ENCODE measurements around the gene CLIP4.
A peak's percentile ranks its signal among the peaks of the same experiment; 100 is the strongest.
"Not testable (repeated sequence)": the region's sequence is repeated elsewhere in the genome, so short reads cannot be mapped to it uniquely, and the experiment has no call there.

CLIP4 gene

GRCh38 chr2:29106256-29106655, 9.0 kb upstream of the CLIP4 start:
- H3K27me3 ChIP-seq (ENCODE audit: insufficient read depth, low read length), result no peaks in the 10 kb centered on the region
- H3K27ac ChIP-seq (ENCODE audit: low read length), result no peak overlapping the region
- no peak overlapping the region for H3K9ac ChIP-seq (ENCODE audit: low read depth, low read length)
- no peaks in the 10 kb centered on the region for H3K36me3 ChIP-seq (ENCODE audit: insufficient read depth, low read depth, low read length)
- no peaks in the 10 kb centered on the region; the same call in 1 of the 2 replicates for H3K4me1 ChIP-seq (ENCODE audit: insufficient read depth, low read length)
- no peak overlapping the region for H3K4me3 ChIP-seq (ENCODE audit: low read length)
- H3K9me3 ChIP-seq (ENCODE audit: insufficient read depth, low read depth, low read length), result no peaks in the 10 kb centered on the region

GRCh38 chr2:29106980-29107388, 8.2 kb upstream of the CLIP4 start:
- H3K9ac ChIP-seq (ENCODE audit: low read depth, low read length), result no peak overlapping the region
- no peaks in the 10 kb centered on the region; the same call in 1 of the 2 replicates for H3K4me1 ChIP-seq (ENCODE audit: insufficient read depth, low read length)
- no peak overlapping the region for H3K4me3 ChIP-seq (ENCODE audit: low read length)
- H3K36me3 ChIP-seq (ENCODE audit: insufficient read depth, low read depth, low read length), result no peaks in the 10 kb centered on the region
- H3K9me3 ChIP-seq (ENCODE audit: insufficient read depth, low read depth, low read length), result no peaks in the 10 kb centered on the region
- H3K27ac ChIP-seq (ENCODE audit: low read length), result no peak overlapping the region
- H3K27me3 ChIP-seq (ENCODE audit: insufficient read depth, low read length), result peaks cover under 1% of the 10 kb centered on the region; the same call in 1 of the 2 replicates

GRCh38 chr2:29107547-29107946, 7.7 kb upstream of the CLIP4 start:
- not testable (repeated sequence) for H3K27me3 ChIP-seq (ENCODE audit: insufficient read depth, low read length); H3K4me3 ChIP-seq (ENCODE audit: low read length); H3K36me3 ChIP-seq (ENCODE audit: insufficient read depth, low read depth, low read length); H3K27ac ChIP-seq (ENCODE audit: low read length); H3K9me3 ChIP-seq (ENCODE audit: insufficient read depth, low read depth, low read length); H3K9ac ChIP-seq (ENCODE audit: low read depth, low read length); H3K4me1 ChIP-seq (ENCODE audit: insufficient read depth, low read length)

- Histone ChIP-seq H3K27me3 (ENCODE audit: insufficient read depth, low read length) (peaks cover 13% of the 10 kb centered on the region), H3K9me3 (ENCODE audit: insufficient read depth, low read depth, low read length) (no peaks in the 10 kb centered on the region), H3K4me1 (ENCODE audit: insufficient read depth, low read length) (no peaks in the 10 kb centered on the region; the same call in 1 of the 2 replicates), H3K9ac (ENCODE audit: low read depth, low read length) (no peak overlapping the region), H3K36me3 (ENCODE audit: insufficient read depth, low read depth, low read length) (no peaks in the 10 kb centered on the region), H3K4me3 (ENCODE audit: low read length) (no peak overlapping the region), H3K27ac (ENCODE audit: low read length) (no peak overlapping the region)
Observed at GRCh38 chr2:29108225-29108624, 7.0 kb upstream of the CLIP4 start.

GRCh38 chr2:29109246-29109645, 6.0 kb upstream of the CLIP4 start:
- Histone ChIP-seq H3K4me3 (ENCODE audit: low read length) (no peak overlapping the region), H3K4me1 (ENCODE audit: insufficient read depth, low read length) (no peaks in the 10 kb centered on the region; the same call in 1 of the 2 replicates), H3K36me3 (ENCODE audit: insufficient read depth, low read depth, low read length) (no peaks in the 10 kb centered on the region), H3K9me3 (ENCODE audit: insufficient read depth, low read depth, low read length) (no peaks in the 10 kb centered on the region), H3K9ac (ENCODE audit: low read depth, low read length) (no peak overlapping the region), H3K27me3 (ENCODE audit: insufficient read depth, low read length) (peaks cover 23% of the 10 kb centered on the region), H3K27ac (ENCODE audit: low read length) (no peak overlapping the region)

- H3K9me3 ChIP-seq (ENCODE audit: insufficient read depth, low read depth, low read length), result no peaks in the 10 kb centered on the region
- H3K9ac ChIP-seq (ENCODE audit: low read depth, low read length), result no peak overlapping the region
- H3K4me3 ChIP-seq (ENCODE audit: low read length), result no peak overlapping the region
- H3K4me1 ChIP-seq (ENCODE audit: insufficient read depth, low read length), result no peaks in the 10 kb centered on the region; the same call in 1 of the 2 replicates
- no peak overlapping the region for H3K27ac ChIP-seq (ENCODE audit: low read length)
- peaks cover 38% of the 10 kb centered on the region for H3K27me3 ChIP-seq (ENCODE audit: insufficient read depth, low read length)
- H3K36me3 ChIP-seq (ENCODE audit: insufficient read depth, low read depth, low read length), result no peaks in the 10 kb centered on the region
Observed at GRCh38 chr2:29110916-29111535, 4.2 kb upstream of the CLIP4 start.

- Histone ChIP-seq H3K4me1 (ENCODE audit: insufficient read depth, low read length) (peaks cover 2% of the 10 kb centered on the region; the same call in 1 of the 2 replicates), H3K27me3 (ENCODE audit: insufficient read depth, low read length) (peaks cover 52% of the 10 kb centered on the region), H3K27ac (ENCODE audit: low read length) (no peak overlapping the region)
Observed at GRCh38 chr2:29112379-29112778, 2.8 kb upstream of the CLIP4 start.

GRCh38 chr2:29113027-29113686, 2.1 kb upstream of the CLIP4 start:
- H3K4me1 ChIP-seq (ENCODE audit: insufficient read depth, low read length), result peaks cover 2% of the 10 kb centered on the region; the same call in 1 of the 2 replicates
- H3K27ac ChIP-seq (ENCODE audit: low read length), result no peak overlapping the region
- no peak overlapping the region for H3K9ac ChIP-seq (ENCODE audit: low read depth, low read length)
- H3K4me3 ChIP-seq (ENCODE audit: low read length), result no peak overlapping the region
- H3K27me3 ChIP-seq (ENCODE audit: insufficient read depth, low read length), result peaks cover 59% of the 10 kb centered on the region
- no peaks in the 10 kb centered on the region for H3K36me3 ChIP-seq (ENCODE audit: insufficient read depth, low read depth, low read length)
- no peaks in the 10 kb centered on the region for H3K9me3 ChIP-seq (ENCODE audit: insufficient read depth, low read depth, low read length)

More at GRCh38 chr2:29112379-29112778, 2.8 kb upstream of the CLIP4 start:
- Histone ChIP-seq H3K9ac (ENCODE audit: low read depth, low read length) (no peak overlapping the region), H3K4me3 (ENCODE audit: low read length) (no peak overlapping the region), H3K36me3 (ENCODE audit: insufficient read depth, low read depth, low read length) (no peaks in the 10 kb centered on the region), H3K9me3 (ENCODE audit: insufficient read depth, low read depth, low read length) (no peaks in the 10 kb centered on the region)

GRCh38 chr2:29113891-29114321, 1.3 kb upstream of the CLIP4 start:
- Histone ChIP-seq H3K27ac (ENCODE audit: low read length) (no peak overlapping the region), H3K4me3 (ENCODE audit: low read length) (no peak overlapping the region), H3K36me3 (ENCODE audit: insufficient read depth, low read depth, low read length) (no peaks in the 10 kb centered on the region), H3K4me1 (ENCODE audit: insufficient read depth, low read length) (peaks cover 2% of the 10 kb centered on the region; the same call in 1 of the 2 replicates), H3K9me3 (ENCODE audit: insufficient read depth, low read depth, low read length) (no peaks in the 10 kb centered on the region), H3K9ac (ENCODE audit: low read depth, low read length) (no peak overlapping the region), H3K27me3 (ENCODE audit: insufficient read depth, low read length) (peaks cover 63% of the 10 kb centered on the region)

GRCh38 chr2:29114586-29114945, 649 bp upstream of the CLIP4 start:
- H3K9me3 ChIP-seq (ENCODE audit: insufficient read depth, low read depth, low read length), result no peaks in the 10 kb centered on the region
- H3K36me3 ChIP-seq (ENCODE audit: insufficient read depth, low read depth, low read length), result no peaks in the 10 kb centered on the region
- peaks cover 70% of the 10 kb centered on the region for H3K27me3 ChIP-seq (ENCODE audit: insufficient read depth, low read length)
- peak overlapping the region; percentile 57 for H3K4me3 ChIP-seq (ENCODE audit: low read length)
- H3K27ac ChIP-seq (ENCODE audit: low read length), result no peak overlapping the region
- H3K4me1 ChIP-seq (ENCODE audit: insufficient read depth, low read length), result peaks cover 2% of the 10 kb centered on the region; the same call in 1 of the 2 replicates
- H3K9ac ChIP-seq (ENCODE audit: low read depth, low read length), result no peak overlapping the region

- Histone ChIP-seq H3K27me3 (ENCODE audit: insufficient read depth, low read length) (peaks cover 77% of the 10 kb centered on the region), H3K27ac (ENCODE audit: low read length) (no peak overlapping the region), H3K4me3 (ENCODE audit: low read length) (peak overlapping the region; percentile 57), H3K9me3 (ENCODE audit: insufficient read depth, low read depth, low read length) (no peaks in the 10 kb centered on the region), H3K9ac (ENCODE audit: low read depth, low read length) (no peak overlapping the region), H3K4me1 (ENCODE audit: insufficient read depth, low read length) (peaks cover 2% of the 10 kb centered on the region; the same call in 1 of the 2 replicates), H3K36me3 (ENCODE audit: insufficient read depth, low read depth, low read length) (no peaks in the 10 kb centered on the region)
Observed at GRCh38 chr2:29115797-29116781, 874 bp downstream of the CLIP4 start.

Measured in iPS-20b (cell line).